K562 (cell line): ENCODE results near the gene ADGRD1. TPM values are rescaled to one million over a fixed set of nuclear protein-coding genes. Genes with fewer than 3 reads are reported as not detected.

Experiments used
- ATAC-seq: fragments of 200-7000 bp; cut with Tn5 transposase; 3 replicates; pipeline ENCODE4 v1.9.1; 2020; ENCODE audit warnings: moderate library complexity
- BruUV-seq: library from RNA; stranded (reverse); fragments of 400-500 nt; replicated peaks from 2 replicates; lab custom pipeline; 2021; lab: Mats Ljungman, UMichigan
- CTCF ChIA-PET: fragments of 300-600 bp; formaldehyde crosslinking; extraction: SDS; loops from one replicate; lab custom pipeline; 2021; ENCODE audit warnings: low intra/inter-chr PET ratio; lab: Yijun Ruan, JAX
- POLR2A ChIA-PET: fragments of 300-600, 350-650 bp; sonication (Branson Sonifier 250); formaldehyde crosslinking; extraction: SDS; loops from one replicate; lab custom pipeline; 2021; ENCODE audit warnings: antibody characterized with exemption, inconsistent platforms; lab: Yijun Ruan, JAX
- DNase-seq, 4 experiments: peaks; one replicate each; pipeline versions ENCODE4 v3.0.0 to v3.0.0-alpha.2; 2011 to 2018; ENCODE audit warnings: low spot score in 3 of 4, mixed read lengths in 3 of 4; ENCODE audit errors: extremely low read depth in 1 of 4
- FAIRE-seq: peaks from 2 replicates; lab custom pipeline; 2011; peaks lifted over from hg19 to GRCh38; lab: Jason Lieb, UNC
- H2AFZ ChIP-seq: 2 replicates; pipeline ENCODE4 v1.6.0; 2011; ENCODE audit warnings: low read depth, low read length, control low read depth, inconsistent platforms
- H3K27ac ChIP-seq: fragments of 200-600 bp; 3 replicates; pipeline ENCODE4 v1.8.0; 2011; ENCODE audit warnings: low read depth, mild to moderate bottlenecking, control low read depth, inconsistent platforms, low read length, moderate library complexity, mixed read lengths; ENCODE audit errors: extremely low read depth
- H3K27me3 ChIP-seq, 2 experiments: fragments of 300-600 bp in 1 of 2; 2 replicates in 1 of 2; 3 replicates in 1 of 2; pipeline versions ENCODE4 v1.6.0 to v1.8.0; 2011; ENCODE audit warnings: inconsistent platforms in 2 of 2, low read length in 2 of 2, mild to moderate bottlenecking in 1 of 2, mixed read lengths in 1 of 2, moderate library complexity in 1 of 2; ENCODE audit not compliant: control insufficient read depth in 2 of 2, insufficient read depth in 2 of 2
- H3K36me3 ChIP-seq: fragments of 300-600 bp; 3 replicates; pipeline ENCODE4 v1.8.0; 2011; ENCODE audit warnings: mild to moderate bottlenecking, low read length, inconsistent platforms; ENCODE audit not compliant: control insufficient read depth, insufficient read depth
- H3K4me1 ChIP-seq, 2 experiments: fragments of 200-600 bp in 1 of 2; replicated peaks in 1 of 2; 2 replicates in 1 of 2; 3 replicates in 1 of 2; pipeline versions ENCODE4 v1.5.1 to v1.8.0; 2011; ENCODE audit warnings: inconsistent platforms in 2 of 2, low read length in 2 of 2, mild to moderate bottlenecking in 1 of 2, mixed read lengths in 1 of 2, moderate library complexity in 1 of 2; ENCODE audit not compliant: control insufficient read depth in 2 of 2, insufficient read depth in 2 of 2
- H3K4me2 ChIP-seq: 2 replicates; pipeline ENCODE4 v1.6.1; 2011; ENCODE audit warnings: low read length, control low read depth, inconsistent platforms, mixed read lengths; ENCODE audit not compliant: insufficient read depth
- H3K4me3 ChIP-seq: fragments of 200-600 bp; sonication (generic), shearing (Covaris generic); 2 replicates; pipeline ENCODE4 v1.5.1; 2016; ENCODE audit warnings: control low read depth, inconsistent platforms
- H3K79me2 ChIP-seq: fragments of 200-600 bp; 3 replicates; pipeline ENCODE4 v1.8.0; 2011; ENCODE audit warnings: low read length, inconsistent platforms; ENCODE audit not compliant: control insufficient read depth, insufficient read depth
- H3K9ac ChIP-seq, 2 experiments: 2 replicates each; pipeline versions ENCODE4 v1.6.0 to v1.6.1; 2011; ENCODE audit warnings: low read depth in 2 of 2, low read length in 2 of 2, control low read depth in 1 of 2, inconsistent platforms in 1 of 2, mild to moderate bottlenecking in 1 of 2, mixed read lengths in 1 of 2; ENCODE audit not compliant: insufficient read depth in 1 of 2
- H3K9me1 ChIP-seq: one replicate; pipeline ENCODE4 v1.6.0; 2011; ENCODE audit warnings: inconsistent platforms, mild to moderate bottlenecking, low read length, moderate library complexity; ENCODE audit not compliant: control insufficient read depth, insufficient read depth
- H3K9me3 ChIP-seq: replicated peaks from 2 replicates; pipeline ENCODE4 v1.5.1; 2011; ENCODE audit warnings: low read depth, low read length, inconsistent platforms; ENCODE audit not compliant: control insufficient read depth, insufficient read depth
- H4K20me1 ChIP-seq: replicated peaks from 2 replicates; pipeline ENCODE4 v1.6.1; 2011; ENCODE audit warnings: low read length, inconsistent platforms, mixed read lengths; ENCODE audit not compliant: control insufficient read depth, insufficient read depth
- FOXJ2 ChIP-seq: fragments of 200-800 bp; sonication (Bioruptor generic); IDR thresholded peaks from 2 replicates; pipeline ENCODE4 v1.6.1; 2016; ENCODE audit warnings: missing genetic modification characterization, missing compliant biosample characterization
- KLF16 ChIP-seq: IDR thresholded peaks from 2 replicates; pipeline ENCODE4 v1.6.1; 2016; ENCODE audit warnings: antibody characterized with exemption
- MAZ ChIP-seq, 2 experiments: fragments of 450-650 bp in 1 of 2; sonication (generic) in 1 of 2; formaldehyde crosslinking; IDR thresholded peaks in 1 of 2; conservative IDR thresholded peaks in 1 of 2; 2 replicates each; pipeline versions ENCODE4 v1.4.0 to v1.5.0; 2020; ENCODE audit warnings: mild to moderate bottlenecking in 1 of 2, missing genetic modification reagents in 1 of 2
- NFRKB ChIP-seq: fragments of 450-650 bp; IDR thresholded peaks from 2 replicates; pipeline ENCODE4 v1.6.1; 2016; ENCODE audit warnings: low read depth
- RFX5 ChIP-seq: IDR thresholded peaks from 2 replicates; pipeline ENCODE4 v1.6.1; 2011; ENCODE audit warnings: low read depth, mild to moderate bottlenecking, improper control_type of control experiment, low read length
- RFX7 ChIP-seq: fragments of 250-450 bp; sonication (Bioruptor Pico); IDR thresholded peaks from 2 replicates; pipeline ENCODE4 v1.5.1; 2021; ENCODE audit warnings: mild to moderate bottlenecking
- SRF ChIP-seq, 2 experiments: fragments of 250-450, 450-650 bp in 1 of 2; sonication (Bioruptor Pico) in 1 of 2; sonication (generic) in 1 of 2; formaldehyde crosslinking; IDR thresholded peaks; 2 replicates each; pipeline versions ENCODE4 v1.5.0 to v1.5.1; 2020 to 2022; ENCODE audit warnings: mild to moderate bottlenecking in 1 of 2, missing genetic modification reagents in 1 of 2
- TEAD2 ChIP-seq: fragments of 450-650 bp; IDR thresholded peaks from 2 replicates; pipeline ENCODE4 v1.6.1; 2016; ENCODE audit warnings: missing genetic modification characterization, control low read depth, missing compliant biosample characterization
- U2AF1 ChIP-seq: fragments of 200-400 bp; formaldehyde crosslinking; optimal IDR thresholded peaks from 2 replicates; pipeline ENCODE3; 2017; ENCODE audit warnings: mild to moderate bottlenecking, low read depth, low read length, moderate library complexity
- YBX1 ChIP-seq: fragments of 450-650 bp; IDR thresholded peaks from 2 replicates; pipeline ENCODE4 v1.7.1; 2016; ENCODE audit warnings: mild to moderate bottlenecking
- ZFP1 ChIP-seq: fragments of 450-650 bp; formaldehyde crosslinking; IDR thresholded peaks from 2 replicates; pipeline ENCODE4 v1.4.0; 2020; ENCODE audit warnings: mild to moderate bottlenecking, mixed read lengths
- ZNF57 ChIP-seq: fragments of 450-650 bp; formaldehyde crosslinking; IDR thresholded peaks from 2 replicates; pipeline ENCODE4 v1.4.0; 2020; ENCODE audit warnings: mild to moderate bottlenecking, moderate library complexity
- WGBS: fragments of 100-300 bp; shearing (Covaris generic); methylation state at CpG from one replicate; pipeline ENCODE4 v1.1.6; 2016; ENCODE audit warnings: low coverage, mixed read lengths; ENCODE audit not compliant: insufficient coverage; ENCODE audit errors: missing lambda C conversion rate; 5-methylcytosine and 5-hydroxymethylcytosine counted together
- in situ Hi-C: fragments of 300-500 bp; cut with MboI; formaldehyde crosslinking; loops from 4 replicates; pipeline ENCODE4 v1.15.0; 2018; ENCODE audit warnings: inconsistent platforms, mixed read lengths
- intact Hi-C: fragments of 100-400 bp; cut with micrococcal nuclease; formaldehyde crosslinking; loops from 2 replicates; pipeline ENCODE4 v1.14.2; 2022
- polyA plus RNA-seq, 8 experiments: library from polyadenylated mRNA; depleted of rRNA in 4 of 8; stranded (reverse) in 5 of 8; unstranded in 3 of 8; fragments of >200 nt; fragmentation: Nextera tagmentation in 2 of 8; fragmentation: Illumina TruSeq in 1 of 8; extraction: Ambion mirVana in 2 of 8; extraction: Trizol in 1 of 8; gene quantifications; 2 replicates each; pipeline versions ENCODE4 v1.2.1 to v1.2.3, GENCODE V29; 2011 to 2014; ENCODE audit warnings: inconsistent platforms in 1 of 8, missing spikeins in 1 of 8
- total RNA-seq, 7 experiments: library from RNA; depleted of rRNA in 6 of 7; stranded (reverse); fragments of >200 nt in 6 of 7; fragmentation: Illumina TruSeq in 2 of 7; extraction: Trizol in 2 of 7; gene quantifications; 2 replicates each; pipeline versions ENCODE4 v1.2.1 to v1.2.3, GENCODE V29; 2011 to 2021; ENCODE audit warnings: low replicate concordance in 1 of 7
- TF ChIP-seq, protein P1 (sequence below): IDR thresholded peaks from 2 replicates; pipeline ENCODE4 v1.6.1; 2011; ENCODE audit not compliant: insufficient read length; ENCODE audit errors: extremely low read depth
- TF ChIP-seq, protein P2 (sequence below): sonication (generic); formaldehyde crosslinking; IDR thresholded peaks from 2 replicates; pipeline ENCODE4 v1.8.1; 2023; ENCODE audit warnings: mild to moderate bottlenecking, missing genetic modification reagents
- TF ChIP-seq, protein P3 (sequence below): sonication (generic); formaldehyde crosslinking; IDR thresholded peaks from 2 replicates; pipeline ENCODE4 v1.8.1; 2022; ENCODE audit warnings: missing genetic modification reagents
- TF ChIP-seq, protein P4 (sequence below): fragments of 450-650 bp; conservative IDR thresholded peaks from 2 replicates; pipeline ENCODE4 v1.6.1; 2016; ENCODE audit warnings: missing genetic modification characterization, low read depth, mild to moderate bottlenecking, control low read depth, missing compliant biosample characterization
- TF ChIP-seq, protein P5 (sequence below): fragments of 450-650 bp; conservative IDR thresholded peaks from 2 replicates; pipeline ENCODE4 v1.6.1; 2016; ENCODE audit warnings: missing genetic modification characterization, low read depth, mild to moderate bottlenecking, missing compliant biosample characterization, moderate library complexity

The ADGRD1 gene
- total and polyA plus RNA-seq, 9 of the 15 experiments (the other 6 are each of a cell fraction or from before 2014, with no cell fraction given): 1.7 to 11.7 (median 3.3) TPM

DNA sequence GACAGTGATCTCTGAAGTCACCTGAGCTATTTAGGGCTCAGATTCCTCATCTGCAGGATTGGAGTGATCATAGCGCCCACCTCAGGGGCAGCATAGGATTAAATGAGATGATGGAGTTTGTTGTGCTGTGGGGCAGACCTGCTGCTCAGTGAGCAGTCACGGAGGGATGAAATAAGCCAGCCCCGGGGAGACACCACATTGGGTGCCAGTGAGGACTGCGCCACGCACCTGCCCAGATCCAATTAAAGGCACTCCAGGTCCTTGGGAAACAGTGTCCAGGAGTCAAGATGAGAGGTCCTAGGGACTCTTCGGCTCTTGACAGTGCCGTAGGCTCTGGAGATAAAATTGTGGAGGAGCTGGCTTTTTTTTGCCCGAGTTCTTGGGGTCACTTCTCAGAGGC, 166.2 kb downstream of the ADGRD1 start:
- WGBS: 12% methylated on average over 8 of the region's 8 CpGs
- in situ Hi-C loops: loop anchor here (10.0 kb wide), 1 partner anchor 205 kb away; no protein-coding TSS in a partner anchor
- TF ChIP-seq KLF16 (no peak), FOXJ2 (no peak), U2AF1 (no peak), ZNF57 (CRISPR knock-in tag) (no peak), NFRKB (no peak), ZFP1 (CRISPR knock-in tag) (no peak), MAZ (CRISPR knock-in tag; conservative IDR thresholded peaks at IDR 0.05 in 1 of 2, IDR thresholded peaks at IDR 0.05 in 1 of 2) (no peak), SRF (CRISPR knock-in tag; IDR thresholded peaks at IDR 0.05) (no peak), RFX5 (no peak), RFX7 (no peak), YBX1 (no peak), TEAD2 (no peak)
- TF ChIP-seq, protein P1, sequence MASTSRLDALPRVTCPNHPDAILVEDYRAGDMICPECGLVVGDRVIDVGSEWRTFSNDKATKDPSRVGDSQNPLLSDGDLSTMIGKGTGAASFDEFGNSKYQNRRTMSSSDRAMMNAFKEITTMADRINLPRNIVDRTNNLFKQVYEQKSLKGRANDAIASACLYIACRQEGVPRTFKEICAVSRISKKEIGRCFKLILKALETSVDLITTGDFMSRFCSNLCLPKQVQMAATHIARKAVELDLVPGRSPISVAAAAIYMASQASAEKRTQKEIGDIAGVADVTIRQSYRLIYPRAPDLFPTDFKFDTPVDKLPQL: no peak
- TF ChIP-seq, protein P2, sequence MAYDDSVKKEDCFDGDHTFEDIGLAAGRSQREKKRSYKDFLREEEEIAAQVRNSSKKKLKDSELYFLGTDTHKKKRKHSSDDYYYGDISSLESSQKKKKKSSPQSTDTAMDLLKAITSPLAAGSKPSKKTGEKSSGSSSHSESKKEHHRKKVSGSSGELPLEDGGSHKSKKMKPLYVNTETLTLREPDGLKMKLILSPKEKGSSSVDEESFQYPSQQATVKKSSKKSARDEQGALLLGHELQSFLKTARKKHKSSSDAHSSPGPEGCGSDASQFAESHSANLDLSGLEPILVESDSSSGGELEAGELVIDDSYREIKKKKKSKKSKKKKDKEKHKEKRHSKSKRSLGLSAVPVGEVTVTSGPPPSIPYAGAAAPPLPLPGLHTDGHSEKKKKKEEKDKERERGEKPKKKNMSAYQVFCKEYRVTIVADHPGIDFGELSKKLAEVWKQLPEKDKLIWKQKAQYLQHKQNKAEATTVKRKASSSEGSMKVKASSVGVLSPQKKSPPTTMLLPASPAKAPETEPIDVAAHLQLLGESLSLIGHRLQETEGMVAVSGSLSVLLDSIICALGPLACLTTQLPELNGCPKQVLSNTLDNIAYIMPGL (CRISPR knock-in tag): no peak
- TF ChIP-seq, protein P3, sequence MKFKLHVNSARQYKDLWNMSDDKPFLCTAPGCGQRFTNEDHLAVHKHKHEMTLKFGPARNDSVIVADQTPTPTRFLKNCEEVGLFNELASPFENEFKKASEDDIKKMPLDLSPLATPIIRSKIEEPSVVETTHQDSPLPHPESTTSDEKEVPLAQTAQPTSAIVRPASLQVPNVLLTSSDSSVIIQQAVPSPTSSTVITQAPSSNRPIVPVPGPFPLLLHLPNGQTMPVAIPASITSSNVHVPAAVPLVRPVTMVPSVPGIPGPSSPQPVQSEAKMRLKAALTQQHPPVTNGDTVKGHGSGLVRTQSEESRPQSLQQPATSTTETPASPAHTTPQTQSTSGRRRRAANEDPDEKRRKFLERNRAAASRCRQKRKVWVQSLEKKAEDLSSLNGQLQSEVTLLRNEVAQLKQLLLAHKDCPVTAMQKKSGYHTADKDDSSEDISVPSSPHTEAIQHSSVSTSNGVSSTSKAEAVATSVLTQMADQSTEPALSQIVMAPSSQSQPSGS (CRISPR knock-in tag): no peak
- TF ChIP-seq, protein P4, sequence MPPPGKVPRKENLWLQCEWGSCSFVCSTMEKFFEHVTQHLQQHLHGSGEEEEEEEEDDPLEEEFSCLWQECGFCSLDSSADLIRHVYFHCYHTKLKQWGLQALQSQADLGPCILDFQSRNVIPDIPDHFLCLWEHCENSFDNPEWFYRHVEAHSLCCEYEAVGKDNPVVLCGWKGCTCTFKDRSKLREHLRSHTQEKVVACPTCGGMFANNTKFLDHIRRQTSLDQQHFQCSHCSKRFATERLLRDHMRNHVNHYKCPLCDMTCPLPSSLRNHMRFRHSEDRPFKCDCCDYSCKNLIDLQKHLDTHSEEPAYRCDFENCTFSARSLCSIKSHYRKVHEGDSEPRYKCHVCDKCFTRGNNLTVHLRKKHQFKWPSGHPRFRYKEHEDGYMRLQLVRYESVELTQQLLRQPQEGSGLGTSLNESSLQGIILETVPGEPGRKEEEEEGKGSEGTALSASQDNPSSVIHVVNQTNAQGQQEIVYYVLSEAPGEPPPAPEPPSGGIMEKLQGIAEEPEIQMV (tag): no peak
- TF ChIP-seq, protein P5, sequence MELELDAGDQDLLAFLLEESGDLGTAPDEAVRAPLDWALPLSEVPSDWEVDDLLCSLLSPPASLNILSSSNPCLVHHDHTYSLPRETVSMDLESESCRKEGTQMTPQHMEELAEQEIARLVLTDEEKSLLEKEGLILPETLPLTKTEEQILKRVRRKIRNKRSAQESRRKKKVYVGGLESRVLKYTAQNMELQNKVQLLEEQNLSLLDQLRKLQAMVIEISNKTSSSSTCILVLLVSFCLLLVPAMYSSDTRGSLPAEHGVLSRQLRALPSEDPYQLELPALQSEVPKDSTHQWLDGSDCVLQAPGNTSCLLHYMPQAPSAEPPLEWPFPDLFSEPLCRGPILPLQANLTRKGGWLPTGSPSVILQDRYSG (tag): no peak

More for the DNA sequence above, 166.2 kb downstream of the ADGRD1 start:
- Histone ChIP-seq H4K20me1 (no peaks in the 10 kb centered on the region; the same call in 1 of the 2 replicates), H3K9ac (no peak overlapping the region), H3K27me3 (peaks cover 0 to 41% of the 10 kb centered on the region in 2 experiments; a peak in 3 of 5 replicates), H3K36me3 (no peaks in the 10 kb centered on the region), H3K9me1 (peaks cover 3% of the 10 kb centered on the region), H3K4me2 (no peak overlapping the region), H3K27ac (no peak overlapping the region), H3K79me2 (no peaks in the 10 kb centered on the region), H3K4me1 (peaks cover 0 to 10% of the 10 kb centered on the region in 2 experiments; a peak in 2 of 5 replicates), H3K9me3 (no peaks in the 10 kb centered on the region), H2AFZ (no peak overlapping the region), H3K4me3 (no peak overlapping the region)
- BruUV-seq: no TSS peak
- intact Hi-C loops: loop anchor here (10.0 kb wide), 1 partner anchor 335 kb away; no protein-coding TSS in a partner anchor
- ATAC-seq (no peak), DNase-seq (no peak), FAIRE-seq (no peak)
- POLR2A ChIA-PET: no interaction called here
- CTCF ChIA-PET: no interaction called here
